MG63 (cell line): ENCODE data around the gene PEPD. TPM values are rescaled to one million over a fixed set of nuclear protein-coding genes. Genes with fewer than 3 reads are reported as not detected.
"Not testable (repeated sequence)": the region's sequence is repeated elsewhere in the genome, so short reads cannot be mapped to it uniquely, and the experiment has no call there.

Experiments used
- DNase-seq: peaks from one replicate; pipeline ENCODE4 v3.0.0-alpha.2; 2020
- H3K27me3 ChIP-seq: fragments of 250-450 bp; sonication (Bioruptor Pico); 2 replicates; pipeline ENCODE4 v1.5.1; 2020; ENCODE audit warnings: mild to moderate bottlenecking, moderate library complexity
- H3K36me3 ChIP-seq: fragments of 250-450 bp; sonication (Bioruptor Pico); 2 replicates; pipeline ENCODE4 v1.5.1; 2020; ENCODE audit warnings: mild to moderate bottlenecking, moderate library complexity
- H3K4me3 ChIP-seq: fragments of 250-450 bp; sonication (Bioruptor Pico); 2 replicates; pipeline ENCODE4 v1.5.1; 2020; ENCODE audit warnings: mild to moderate bottlenecking, moderate library complexity
- H3K9me3 ChIP-seq: fragments of 250-450 bp; sonication (Bioruptor Pico); 2 replicates; pipeline ENCODE4 v1.5.1; 2020; ENCODE audit warnings: mild to moderate bottlenecking, moderate library complexity
- total RNA-seq: library from RNA; depleted of rRNA; stranded (reverse); fragments of >200 nt; shearing (Covaris generic); gene quantifications from 2 replicates; pipeline ENCODE4 v1.2.3, GENCODE V29; 2014; ENCODE audit warnings: low replicate concordance; rRNA removed

Gene PEPD
- 77.4 and 79.3 TPM in 2 replicates for total RNA-seq

- Histone ChIP-seq H3K27me3 (peaks cover 3% of the 10 kb centered on the region), H3K4me3 (peak within 1 kb of the TSS; percentile 99), H3K9me3 (no peaks in the 10 kb centered on the region), H3K36me3 (no peaks in the 10 kb centered on the region)
- DNase-seq, result peak; percentile 85
These were observed at the start of gene PEPD for GRCh38 chr19:33521480-33522370. Gene PEPD (minus strand): TSS chr19:33521791. CDS start chr19:33521760, 31 bp downstream.

DNA sequence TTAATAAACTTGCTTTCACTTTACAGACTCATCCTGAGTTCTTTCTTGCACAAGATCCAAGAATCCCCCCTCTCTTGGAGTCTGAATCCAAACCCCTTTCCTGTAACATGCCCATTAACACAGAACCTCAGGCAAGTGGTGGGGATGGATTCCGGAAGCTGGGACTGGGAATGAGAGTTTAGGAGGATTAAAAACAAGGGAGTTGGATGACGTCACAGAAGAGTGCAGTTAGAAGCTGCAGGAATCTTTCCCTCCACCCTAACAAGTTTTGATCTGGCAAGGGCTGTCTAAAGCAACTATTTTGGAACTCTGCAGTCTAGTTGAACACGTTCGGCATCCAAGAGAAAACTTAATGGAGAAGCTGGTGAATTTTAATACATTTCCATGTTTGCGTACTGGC, 48.2 kb upstream of the PEPD start:
- no peaks in the 10 kb centered on the region for H3K36me3 ChIP-seq
- H3K4me3 ChIP-seq, result no peak overlapping the region
- no peak for DNase-seq
- H3K27me3 ChIP-seq, result peaks cover 3% of the 10 kb centered on the region; the same call in 1 of the 2 replicates
- H3K9me3 ChIP-seq, result peaks cover 12% of the 10 kb centered on the region

- Histone ChIP-seq H3K36me3 (no peaks in the 10 kb centered on the region), H3K4me3 (no peak overlapping the region), H3K9me3 (peaks cover 2% of the 10 kb centered on the region; the same call in 1 of the 2 replicates), H3K27me3 (peaks cover 3% of the 10 kb centered on the region; the same call in 1 of the 2 replicates)
- no peak for DNase-seq
These were observed 47.1 kb upstream of the PEPD start for GRCh38 chr19:33568706-33569105.

DNA sequence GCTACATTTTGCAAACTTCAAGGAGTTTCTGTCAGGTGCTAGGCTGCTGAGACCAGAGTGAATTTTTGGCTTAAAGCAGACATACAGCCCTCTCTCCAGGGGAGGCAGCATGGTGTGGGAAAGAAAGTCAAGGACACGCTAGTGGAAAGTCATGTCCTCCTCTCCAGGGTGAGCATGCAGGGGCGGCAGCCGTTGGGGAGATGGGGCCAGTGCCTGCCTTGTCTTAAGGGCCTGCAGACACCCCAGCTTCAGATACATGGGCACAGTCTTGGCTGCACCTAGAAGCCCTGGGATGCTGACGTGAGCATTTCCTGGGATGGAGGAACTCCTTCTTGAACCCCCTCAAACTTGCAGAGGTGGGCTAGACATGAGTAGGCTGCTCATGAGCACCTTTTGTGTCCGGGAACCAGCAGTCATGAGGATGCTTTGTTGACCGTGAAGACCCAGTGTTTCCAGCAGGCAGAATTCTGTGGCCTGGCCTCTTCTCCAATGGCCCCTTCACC, 43.3 kb upstream of the PEPD start:
- Histone ChIP-seq H3K36me3 (no peaks in the 10 kb centered on the region), H3K4me3 (no peak overlapping the region), H3K9me3 (no peaks in the 10 kb centered on the region), H3K27me3 (no peaks in the 10 kb centered on the region)
- DNase-seq, result no peak

DNA sequence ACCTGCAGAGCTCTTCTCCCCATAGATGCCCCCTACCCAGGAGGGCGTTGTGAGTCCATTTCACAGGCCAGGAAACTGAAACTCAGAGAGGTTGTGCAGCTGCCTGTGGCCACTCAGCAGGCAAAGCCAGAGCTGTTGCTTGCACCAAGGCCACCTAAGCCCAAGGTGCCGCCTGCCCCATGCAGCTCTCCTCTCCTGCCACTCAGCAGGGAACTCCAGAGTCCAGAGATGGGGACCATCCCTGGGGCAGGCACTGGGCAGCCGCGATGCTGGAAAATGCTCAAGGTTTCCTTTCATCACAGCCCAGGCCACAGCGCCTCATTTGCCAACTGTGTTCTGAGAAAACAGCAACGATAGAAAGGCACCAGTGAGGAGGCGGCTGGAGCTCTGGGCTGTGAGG, 41.0 kb upstream of the PEPD start:
- Histone ChIP-seq H3K36me3 (no peaks in the 10 kb centered on the region), H3K4me3 (no peak overlapping the region), H3K27me3 (peaks cover 12% of the 10 kb centered on the region), H3K9me3 (no peaks in the 10 kb centered on the region)
- no peak for DNase-seq

DNA sequence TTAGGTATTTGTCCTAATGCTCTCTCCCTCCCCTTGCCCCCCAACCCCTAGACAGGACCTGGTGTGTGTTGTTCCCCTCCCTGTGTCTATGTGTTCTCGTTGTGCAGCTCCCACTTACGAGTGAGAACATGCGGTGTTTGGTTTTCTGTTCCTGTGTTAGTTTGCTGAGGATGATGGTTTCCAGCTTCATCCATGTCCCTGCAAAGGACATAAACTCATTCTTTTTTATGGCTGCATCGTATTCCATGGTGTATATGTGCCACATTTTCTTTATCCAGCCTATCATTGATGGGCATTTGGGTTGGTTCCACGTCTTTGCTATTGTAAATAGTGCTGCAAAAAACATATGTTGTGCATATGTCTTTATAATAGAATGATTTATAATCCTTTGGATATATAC, 40.1 kb upstream of the PEPD start:
- peaks cover 14% of the 10 kb centered on the region for H3K27me3 ChIP-seq
- not testable (repeated sequence) for H3K4me3 ChIP-seq, DNase-seq, H3K36me3 ChIP-seq, H3K9me3 ChIP-seq

DNA sequence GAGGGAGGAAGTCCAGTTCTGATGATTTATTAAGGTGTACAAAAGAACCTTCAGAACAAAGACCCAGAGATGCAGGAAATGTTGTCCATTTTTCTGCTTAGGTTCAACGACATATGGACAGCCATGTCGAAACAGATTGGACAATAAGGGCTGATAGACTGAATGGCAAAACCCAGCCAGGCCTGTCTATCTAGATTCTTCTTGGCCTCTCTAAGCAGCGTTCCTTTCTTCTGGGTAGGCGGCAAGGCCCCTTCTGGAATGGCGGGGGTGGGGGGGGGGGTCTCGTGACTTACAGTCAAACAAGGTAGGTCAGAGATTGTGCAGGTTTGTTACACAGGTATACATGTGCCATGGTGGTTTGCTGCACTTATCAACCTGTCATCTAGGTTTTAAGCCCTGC, 39.7 kb upstream of the PEPD start:
- DNase-seq, result no peak
- peaks cover 14% of the 10 kb centered on the region for H3K27me3 ChIP-seq
- H3K36me3 ChIP-seq, result no peaks in the 10 kb centered on the region
- no peaks in the 10 kb centered on the region for H3K9me3 ChIP-seq
- no peak overlapping the region for H3K4me3 ChIP-seq

- DNase-seq, result no peak
- Histone ChIP-seq H3K36me3 (no peaks in the 10 kb centered on the region), H3K27me3 (peaks cover 14% of the 10 kb centered on the region), H3K4me3 (no peak overlapping the region), H3K9me3 (no peaks in the 10 kb centered on the region)
These were observed 38.4 kb upstream of the PEPD start for GRCh38 chr19:33559996-33560395.

DNA sequence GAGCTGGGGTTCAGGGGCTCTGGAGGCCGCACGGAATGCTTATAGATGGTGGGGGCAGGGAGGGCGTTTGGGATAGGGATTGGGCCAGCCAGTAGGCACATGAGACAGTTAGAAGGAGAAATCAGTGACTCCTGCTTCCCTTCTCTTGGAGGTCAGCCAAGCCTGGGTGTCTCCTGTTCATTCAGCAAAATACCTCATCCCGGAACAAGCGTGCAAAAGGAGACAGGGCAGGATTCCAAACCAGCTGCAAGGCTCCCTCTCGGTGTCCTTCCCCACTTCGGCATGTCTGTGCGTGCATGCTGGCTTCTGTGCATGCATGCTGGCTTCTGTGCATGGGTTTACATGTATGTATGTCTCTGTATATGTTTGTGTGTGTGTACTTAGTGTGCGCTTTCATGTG, 37.3 kb upstream of the PEPD start:
- Histone ChIP-seq H3K9me3 (no peaks in the 10 kb centered on the region), H3K27me3 (peaks cover 14% of the 10 kb centered on the region), H3K36me3 (no peaks in the 10 kb centered on the region), H3K4me3 (no peak overlapping the region)
- DNase-seq, result peak; percentile 16

DNA sequence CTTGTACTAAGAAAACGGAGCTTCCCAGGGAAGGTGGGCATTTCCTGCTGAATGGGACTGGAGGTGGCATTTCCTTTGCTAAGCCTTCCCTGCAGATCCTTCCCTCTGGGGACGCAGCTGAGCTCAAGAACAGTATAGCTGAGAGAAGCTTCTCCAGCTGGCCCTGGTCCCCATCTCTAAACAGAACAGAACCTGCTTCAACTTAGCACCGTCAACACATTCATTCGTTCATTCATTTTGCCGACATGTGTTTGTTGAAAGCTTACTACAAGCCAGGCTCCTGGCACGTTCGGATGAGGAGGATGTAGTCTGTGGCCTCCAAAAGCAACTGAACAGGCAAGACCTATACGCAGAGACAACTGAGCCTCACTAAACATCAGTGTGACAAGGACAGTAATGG, 36.6 kb upstream of the PEPD start:
- Histone ChIP-seq H3K36me3 (no peaks in the 10 kb centered on the region), H3K9me3 (no peaks in the 10 kb centered on the region), H3K27me3 (peaks cover 14% of the 10 kb centered on the region), H3K4me3 (no peak overlapping the region)
- DNase-seq, result no peak

DNA sequence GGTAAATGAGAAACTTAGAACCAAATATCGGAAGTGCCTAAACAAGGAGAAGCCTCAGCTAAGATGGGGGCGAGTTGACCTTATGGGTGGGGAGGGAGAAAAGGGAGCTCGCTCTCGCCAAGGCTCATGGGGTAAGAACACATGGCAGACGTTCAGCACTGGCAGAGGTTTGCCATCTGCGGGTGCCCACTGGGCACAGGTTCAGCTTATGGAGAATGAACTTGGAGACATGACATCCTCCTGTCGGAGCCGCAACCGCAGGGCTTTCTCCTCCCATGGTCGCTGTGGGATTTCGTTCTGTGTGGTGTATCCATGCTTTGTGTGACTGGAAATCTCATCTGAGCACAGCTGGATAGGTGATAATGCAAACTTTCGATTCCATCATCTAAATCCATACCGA, 36.1 kb upstream of the PEPD start:
- no peak for DNase-seq
- Histone ChIP-seq H3K9me3 (no peaks in the 10 kb centered on the region), H3K4me3 (no peak overlapping the region), H3K36me3 (no peaks in the 10 kb centered on the region), H3K27me3 (peaks cover 14% of the 10 kb centered on the region)

GRCh38 chr19:33557196-33557595, 35.6 kb upstream of the PEPD start:
- peaks cover 14% of the 10 kb centered on the region for H3K27me3 ChIP-seq
- DNase-seq, result no peak
- H3K4me3 ChIP-seq, result no peak overlapping the region

DNA sequence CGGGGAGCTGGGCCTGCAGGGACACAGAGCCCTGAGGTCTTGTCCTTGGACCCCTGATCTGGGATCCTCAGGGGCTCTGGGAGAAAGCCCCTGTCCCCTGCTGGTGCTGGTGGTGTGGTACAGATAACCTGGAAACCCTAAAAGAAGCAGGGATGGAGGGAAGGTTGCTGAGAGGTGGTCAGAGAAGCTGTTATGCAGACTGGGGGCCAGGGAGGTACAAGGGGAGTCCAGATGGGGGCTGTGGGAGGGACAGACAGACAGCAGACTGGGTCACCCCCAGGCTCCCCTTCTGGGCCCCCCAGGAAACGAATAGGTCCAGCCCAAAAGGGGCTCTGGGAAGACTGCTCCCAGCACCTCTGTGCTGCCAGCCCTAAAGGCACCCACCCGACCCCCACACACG, 34.7 kb upstream of the PEPD start:
- H3K4me3 ChIP-seq, result no peak overlapping the region
- H3K27me3 ChIP-seq, result peaks cover 14% of the 10 kb centered on the region
- H3K36me3 ChIP-seq, result no peaks in the 10 kb centered on the region
- no peaks in the 10 kb centered on the region for H3K9me3 ChIP-seq
- DNase-seq, result no peak

More at GRCh38 chr19:33557196-33557595, 35.6 kb upstream of the PEPD start:
- Histone ChIP-seq H3K9me3 (no peaks in the 10 kb centered on the region), H3K36me3 (no peaks in the 10 kb centered on the region)

GRCh38 chr19:33555726-33556125, 34.1 kb upstream of the PEPD start:
- H3K9me3 ChIP-seq, DNase-seq, H3K36me3 ChIP-seq, H3K4me3 ChIP-seq: not testable (repeated sequence)
- H3K27me3 ChIP-seq, result peaks cover 14% of the 10 kb centered on the region

DNA sequence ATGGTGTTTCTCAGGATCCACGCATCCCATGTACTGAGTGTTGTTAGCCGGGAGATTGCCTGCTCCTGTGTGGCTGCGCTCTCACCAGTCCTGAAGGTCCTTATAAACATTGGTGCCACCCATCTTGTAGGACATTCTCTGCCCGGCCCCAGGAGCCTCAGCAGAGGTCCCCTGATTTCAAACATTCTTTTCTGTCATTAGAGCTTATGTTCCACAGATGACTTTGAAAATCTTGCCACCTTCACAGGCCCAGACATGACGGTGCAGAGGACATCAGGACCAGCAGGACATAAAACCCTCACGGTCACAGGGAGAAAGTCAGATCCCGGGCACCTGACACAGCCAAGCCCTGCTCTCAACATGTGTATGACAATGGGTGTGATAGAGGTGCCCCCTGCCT, 33.2 kb upstream of the PEPD start:
- no peak overlapping the region for H3K4me3 ChIP-seq
- H3K27me3 ChIP-seq, result peaks cover 14% of the 10 kb centered on the region
- H3K9me3 ChIP-seq, result no peaks in the 10 kb centered on the region
- no peaks in the 10 kb centered on the region for H3K36me3 ChIP-seq
- no peak for DNase-seq

DNA sequence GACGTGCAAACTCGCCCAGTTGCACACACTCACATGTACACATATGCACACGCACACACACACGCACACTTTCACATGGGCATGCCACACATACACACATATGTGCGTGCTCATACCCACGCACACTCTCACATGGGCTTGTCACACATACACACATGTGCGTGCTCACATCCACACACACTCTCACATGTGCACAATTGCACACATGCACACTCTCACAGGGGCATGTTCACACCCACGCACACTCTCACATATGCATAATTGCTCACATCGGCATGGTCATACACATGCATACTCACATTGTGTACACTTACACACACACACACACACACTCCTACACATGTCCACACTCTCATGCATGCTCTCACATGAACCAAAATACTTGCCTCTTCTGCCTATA, 32.8 kb upstream of the PEPD start:
- Histone ChIP-seq H3K36me3 (no peaks in the 10 kb centered on the region), H3K27me3 (peaks cover 14% of the 10 kb centered on the region), H3K9me3 (no peaks in the 10 kb centered on the region), H3K4me3 (no peak overlapping the region)
- no peak for DNase-seq

- H3K36me3 ChIP-seq, result no peaks in the 10 kb centered on the region
- no peak overlapping the region for H3K4me3 ChIP-seq
- DNase-seq, result no peak
- H3K9me3 ChIP-seq, result no peaks in the 10 kb centered on the region
- H3K27me3 ChIP-seq, result peaks cover 12% of the 10 kb centered on the region
These were observed 32.1 kb upstream of the PEPD start for GRCh38 chr19:33553530-33554310.
